Rectal smooth muscle tissue (tissue), 1 donor: Measurements from ENCODE around the gene PIK3CD.

Experiments
- H3K27ac ChIP-seq: one replicate; pipeline ENCODE4 v1.7.0; 2013; ENCODE audit warnings: low read depth, low read length, inconsistent platforms
- H3K27me3 ChIP-seq: one replicate; pipeline ENCODE4 v1.7.0; 2013; ENCODE audit warnings: low read length; ENCODE audit not compliant: control insufficient read depth, insufficient read depth
- H3K36me3 ChIP-seq: one replicate; pipeline ENCODE4 v1.7.0; 2013; ENCODE audit warnings: low read length; ENCODE audit not compliant: control insufficient read depth, insufficient read depth
- H3K4me1 ChIP-seq: one replicate; pipeline ENCODE4 v1.7.0; 2013; ENCODE audit warnings: low read length; ENCODE audit not compliant: control insufficient read depth, insufficient read depth
- H3K4me3 ChIP-seq: one replicate; pipeline ENCODE4 v1.7.0; 2013; ENCODE audit warnings: low read length
- H3K9ac ChIP-seq: one replicate; pipeline ENCODE4 v1.7.0; 2013; ENCODE audit warnings: low read length

Gene PIK3CD

GRCh38 chr1:9651565-9652378, at the start of gene PIK3CD:
Gene PIK3CD (plus strand): TSS chr1:9651731. CDS start chr1:9710456, 58,725 bp downstream.
- no peak within 1 kb of the TSS for H3K9ac ChIP-seq
- no peaks in the 10 kb centered on the region for H3K36me3 ChIP-seq
- no peak within 1 kb of the TSS for H3K27ac ChIP-seq
- no peaks in the 10 kb centered on the region for H3K4me1 ChIP-seq
- H3K4me3 ChIP-seq, result peak within 1 kb of the TSS; percentile 58
- H3K27me3 ChIP-seq, result peaks cover 3% of the 10 kb centered on the region

- Histone ChIP-seq H3K27ac (no peak overlapping the region), H3K36me3 (peaks cover 15% of the 10 kb centered on the region), H3K27me3 (no peaks in the 10 kb centered on the region), H3K4me3 (no peak overlapping the region), H3K4me1 (no peaks in the 10 kb centered on the region), H3K9ac (no peak overlapping the region)
Observed at GRCh38 chr1:9601942-9602793, 49.4 kb upstream of the PIK3CD start.

GRCh38 chr1:9602794-9603167, 48.8 kb upstream of the PIK3CD start:
- Histone ChIP-seq H3K9ac (no peak overlapping the region), H3K36me3 (peaks cover 18% of the 10 kb centered on the region), H3K27me3 (no peaks in the 10 kb centered on the region), H3K4me1 (no peaks in the 10 kb centered on the region), H3K27ac (no peak overlapping the region), H3K4me3 (no peak overlapping the region)

- H3K4me3 ChIP-seq, result no peak overlapping the region
- no peak overlapping the region for H3K27ac ChIP-seq
- no peak overlapping the region for H3K9ac ChIP-seq
- H3K27me3 ChIP-seq, result no peaks in the 10 kb centered on the region
- H3K4me1 ChIP-seq, result no peaks in the 10 kb centered on the region
- H3K36me3 ChIP-seq, result peaks cover 18% of the 10 kb centered on the region
Observed at GRCh38 chr1:9603307-9603706, 48.2 kb upstream of the PIK3CD start.

- no peak overlapping the region for H3K9ac ChIP-seq
- H3K4me1 ChIP-seq, result no peaks in the 10 kb centered on the region
- peaks cover 22% of the 10 kb centered on the region for H3K36me3 ChIP-seq
- H3K4me3 ChIP-seq, result no peak overlapping the region
- no peaks in the 10 kb centered on the region for H3K27me3 ChIP-seq
- H3K27ac ChIP-seq, result no peak overlapping the region
Observed at GRCh38 chr1:9603766-9604753, 47.5 kb upstream of the PIK3CD start.

GRCh38 chr1:9604836-9605235, 46.7 kb upstream of the PIK3CD start:
- Histone ChIP-seq H3K9ac (no peak overlapping the region), H3K27ac (no peak overlapping the region), H3K4me1 (no peaks in the 10 kb centered on the region), H3K4me3 (no peak overlapping the region), H3K27me3 (no peaks in the 10 kb centered on the region), H3K36me3 (peaks cover 22% of the 10 kb centered on the region)

- no peak overlapping the region for H3K9ac ChIP-seq
- H3K4me3 ChIP-seq, result no peak overlapping the region
- H3K4me1 ChIP-seq, result no peaks in the 10 kb centered on the region
- H3K27ac ChIP-seq, result no peak overlapping the region
- H3K36me3 ChIP-seq, result peaks cover 24% of the 10 kb centered on the region
- H3K27me3 ChIP-seq, result no peaks in the 10 kb centered on the region
Observed at GRCh38 chr1:9605946-9606455, 45.5 kb upstream of the PIK3CD start.

- no peaks in the 10 kb centered on the region for H3K4me1 ChIP-seq
- no peak overlapping the region for H3K9ac ChIP-seq
- H3K27me3 ChIP-seq, result no peaks in the 10 kb centered on the region
- no peak overlapping the region for H3K4me3 ChIP-seq
- no peak overlapping the region for H3K27ac ChIP-seq
- H3K36me3 ChIP-seq, result peaks cover 20% of the 10 kb centered on the region
Observed at GRCh38 chr1:9606458-9606857, 45.1 kb upstream of the PIK3CD start.

- Histone ChIP-seq H3K36me3 (peaks cover 17% of the 10 kb centered on the region), H3K27me3 (no peaks in the 10 kb centered on the region), H3K27ac (no peak overlapping the region), H3K4me1 (no peaks in the 10 kb centered on the region), H3K4me3 (no peak overlapping the region), H3K9ac (no peak overlapping the region)
Observed at GRCh38 chr1:9606948-9607347, 44.6 kb upstream of the PIK3CD start.

GRCh38 chr1:9607352-9607751, 44.2 kb upstream of the PIK3CD start:
- H3K4me1 ChIP-seq, result no peaks in the 10 kb centered on the region
- H3K27me3 ChIP-seq, result no peaks in the 10 kb centered on the region
- H3K9ac ChIP-seq, result no peak overlapping the region
- no peak overlapping the region for H3K4me3 ChIP-seq
- no peak overlapping the region for H3K27ac ChIP-seq
- peaks cover 16% of the 10 kb centered on the region for H3K36me3 ChIP-seq

GRCh38 chr1:9609998-9610397, 41.5 kb upstream of the PIK3CD start:
- no peak overlapping the region for H3K27ac ChIP-seq
- peaks cover 15% of the 10 kb centered on the region for H3K36me3 ChIP-seq
- H3K4me1 ChIP-seq, result no peaks in the 10 kb centered on the region
- H3K9ac ChIP-seq, result no peak overlapping the region
- H3K4me3 ChIP-seq, result no peak overlapping the region
- H3K27me3 ChIP-seq, result no peaks in the 10 kb centered on the region

- Histone ChIP-seq H3K4me1 (no peaks in the 10 kb centered on the region), H3K36me3 (peaks cover 15% of the 10 kb centered on the region), H3K4me3 (no peak overlapping the region), H3K9ac (no peak overlapping the region), H3K27me3 (no peaks in the 10 kb centered on the region), H3K27ac (no peak overlapping the region)
Observed at GRCh38 chr1:9610548-9610947, 41.0 kb upstream of the PIK3CD start.
